Body of pancreas (tissue), 4 donors: ENCODE results near the gene SCAF8.

Source experiments
- POLR2A ChIP-seq, 3 donors: fragments of 450-650 bp; IDR thresholded peaks; one replicate each; pipeline ENCODE4 v1.6.1; 2016; ENCODE audit warnings: antibody characterized with exemption in 3 of 3, mild to moderate bottlenecking in 2 of 3
- TF ChIP-seq, protein P1 (sequence below), 7 experiments: fragments of 450-650 bp in 4 of 7; fragments of 200-600 bp in 3 of 7; sonication (generic) in 3 of 7; IDR thresholded peaks; one replicate each; pipeline ENCODE4 v1.5.1; 2016 to 2019; ENCODE audit warnings: antibody characterized with exemption in 7 of 7

DNA sequence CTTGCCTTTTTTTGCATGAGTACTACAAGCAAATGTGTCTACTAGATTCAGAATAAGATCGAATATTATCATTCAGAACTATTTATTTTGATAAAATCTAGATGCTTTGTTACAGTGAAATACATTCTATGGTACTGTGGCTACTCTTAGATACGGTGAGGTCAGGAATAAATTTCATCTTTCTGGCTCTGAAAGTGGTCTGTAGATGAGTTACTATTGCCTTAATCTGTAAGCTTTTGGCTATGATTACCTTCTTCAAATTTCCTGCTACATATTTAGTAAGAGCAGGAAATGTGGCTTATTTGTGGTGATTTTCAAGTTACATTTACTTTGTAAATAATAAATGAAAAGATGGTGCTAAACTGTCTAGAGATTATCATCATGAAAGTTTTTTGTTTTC lies 50.0 kb downstream of the SCAF8 start:
- TF ChIP-seq, protein P1, sequence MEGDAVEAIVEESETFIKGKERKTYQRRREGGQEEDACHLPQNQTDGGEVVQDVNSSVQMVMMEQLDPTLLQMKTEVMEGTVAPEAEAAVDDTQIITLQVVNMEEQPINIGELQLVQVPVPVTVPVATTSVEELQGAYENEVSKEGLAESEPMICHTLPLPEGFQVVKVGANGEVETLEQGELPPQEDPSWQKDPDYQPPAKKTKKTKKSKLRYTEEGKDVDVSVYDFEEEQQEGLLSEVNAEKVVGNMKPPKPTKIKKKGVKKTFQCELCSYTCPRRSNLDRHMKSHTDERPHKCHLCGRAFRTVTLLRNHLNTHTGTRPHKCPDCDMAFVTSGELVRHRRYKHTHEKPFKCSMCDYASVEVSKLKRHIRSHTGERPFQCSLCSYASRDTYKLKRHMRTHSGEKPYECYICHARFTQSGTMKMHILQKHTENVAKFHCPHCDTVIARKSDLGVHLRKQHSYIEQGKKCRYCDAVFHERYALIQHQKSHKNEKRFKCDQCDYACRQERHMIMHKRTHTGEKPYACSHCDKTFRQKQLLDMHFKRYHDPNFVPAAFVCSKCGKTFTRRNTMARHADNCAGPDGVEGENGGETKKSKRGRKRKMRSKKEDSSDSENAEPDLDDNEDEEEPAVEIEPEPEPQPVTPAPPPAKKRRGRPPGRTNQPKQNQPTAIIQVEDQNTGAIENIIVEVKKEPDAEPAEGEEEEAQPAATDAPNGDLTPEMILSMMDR (IDR thresholded peaks at IDR 0.05), result no peak
- no peak for TF ChIP-seq POLR2A (IDR thresholded peaks at IDR 0.05)
